Keratinocyte (primary cell): ENCODE measurements around the gene RBM26.

Source experiments
- EZH2 ChIP-seq: IDR thresholded peaks from one replicate; pipeline ENCODE4 v1.6.1; 2012; ENCODE audit warnings: inconsistent platforms, mild to moderate bottlenecking, low read length, moderate library complexity
- TF ChIP-seq, protein P1 (sequence below), 3 experiments: IDR thresholded peaks in 1 of 3; conservative IDR thresholded peaks in 1 of 3; optimal IDR thresholded peaks in 1 of 3; 2 replicates in 2 of 3; 3 replicates in 1 of 3; pipeline versions ENCODE3 to v1.5.1; 2011; ENCODE audit warnings: low read length in 3 of 3, mild to moderate bottlenecking in 3 of 3, moderate library complexity in 2 of 3, control low read depth in 1 of 3, inconsistent platforms in 1 of 3; ENCODE audit not compliant: insufficient read depth in 2 of 3; ENCODE audit errors: extremely low read depth in 1 of 3

DNA sequence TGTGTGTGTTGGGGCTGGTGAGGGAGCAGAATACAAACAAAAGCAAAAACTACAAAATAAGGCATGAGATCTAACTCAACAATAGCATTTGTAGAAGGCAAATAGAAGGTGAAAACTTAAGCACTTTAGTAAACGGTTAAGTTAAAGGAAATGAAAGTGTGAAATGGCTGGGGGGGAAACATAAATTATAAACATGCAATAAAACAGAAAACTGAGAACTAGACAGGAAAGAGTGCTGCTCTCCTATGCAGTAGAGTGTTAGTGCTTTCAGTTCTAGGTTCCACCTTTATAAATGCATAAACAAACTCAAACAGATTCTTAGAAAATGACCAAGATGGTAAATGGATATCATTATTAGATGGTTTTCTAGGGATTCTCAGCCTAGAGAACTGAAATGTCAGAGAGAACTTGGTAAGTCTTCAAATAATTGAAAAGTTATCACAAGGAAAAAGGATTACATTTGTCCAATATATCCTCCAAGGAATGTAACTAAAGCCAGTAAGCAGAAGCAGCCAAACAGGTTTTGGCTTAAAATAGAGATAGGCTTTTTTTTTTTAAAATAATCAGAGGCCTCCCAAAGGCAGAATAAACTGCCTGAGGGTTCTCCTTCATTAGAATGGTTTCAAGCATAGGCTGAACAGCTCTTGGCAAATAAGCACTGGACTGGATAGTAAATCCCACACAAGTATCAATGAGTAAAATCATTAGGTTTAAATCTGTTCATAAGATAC lies 23.3 kb downstream of the RBM26 start:
- TF ChIP-seq, protein P1, sequence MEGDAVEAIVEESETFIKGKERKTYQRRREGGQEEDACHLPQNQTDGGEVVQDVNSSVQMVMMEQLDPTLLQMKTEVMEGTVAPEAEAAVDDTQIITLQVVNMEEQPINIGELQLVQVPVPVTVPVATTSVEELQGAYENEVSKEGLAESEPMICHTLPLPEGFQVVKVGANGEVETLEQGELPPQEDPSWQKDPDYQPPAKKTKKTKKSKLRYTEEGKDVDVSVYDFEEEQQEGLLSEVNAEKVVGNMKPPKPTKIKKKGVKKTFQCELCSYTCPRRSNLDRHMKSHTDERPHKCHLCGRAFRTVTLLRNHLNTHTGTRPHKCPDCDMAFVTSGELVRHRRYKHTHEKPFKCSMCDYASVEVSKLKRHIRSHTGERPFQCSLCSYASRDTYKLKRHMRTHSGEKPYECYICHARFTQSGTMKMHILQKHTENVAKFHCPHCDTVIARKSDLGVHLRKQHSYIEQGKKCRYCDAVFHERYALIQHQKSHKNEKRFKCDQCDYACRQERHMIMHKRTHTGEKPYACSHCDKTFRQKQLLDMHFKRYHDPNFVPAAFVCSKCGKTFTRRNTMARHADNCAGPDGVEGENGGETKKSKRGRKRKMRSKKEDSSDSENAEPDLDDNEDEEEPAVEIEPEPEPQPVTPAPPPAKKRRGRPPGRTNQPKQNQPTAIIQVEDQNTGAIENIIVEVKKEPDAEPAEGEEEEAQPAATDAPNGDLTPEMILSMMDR (optimal IDR thresholded peaks at IDR 0.05 in 1 of 3, IDR thresholded peaks at IDR 0.05 in 1 of 3, conservative IDR thresholded peaks at IDR 0.05 in 1 of 3; ENCODE audit: extremely low read depth in 1 of 3, insufficient read depth in 2 of 3, low read length in 3 of 3), result no peak
- TF ChIP-seq EZH2, result no peak
